Measurements from ENCODE around the gene PALLD. TPM values are rescaled to one million over a fixed set of nuclear protein-coding genes. Genes with fewer than 3 reads are reported as not detected.

Gene PALLD
- total and polyA plus RNA-seq, 2 of the 13 experiments (the other 11 are each of a cell fraction or from before 2014, with no cell fraction given), result 0.50 to 1.5 TPM

DNA sequence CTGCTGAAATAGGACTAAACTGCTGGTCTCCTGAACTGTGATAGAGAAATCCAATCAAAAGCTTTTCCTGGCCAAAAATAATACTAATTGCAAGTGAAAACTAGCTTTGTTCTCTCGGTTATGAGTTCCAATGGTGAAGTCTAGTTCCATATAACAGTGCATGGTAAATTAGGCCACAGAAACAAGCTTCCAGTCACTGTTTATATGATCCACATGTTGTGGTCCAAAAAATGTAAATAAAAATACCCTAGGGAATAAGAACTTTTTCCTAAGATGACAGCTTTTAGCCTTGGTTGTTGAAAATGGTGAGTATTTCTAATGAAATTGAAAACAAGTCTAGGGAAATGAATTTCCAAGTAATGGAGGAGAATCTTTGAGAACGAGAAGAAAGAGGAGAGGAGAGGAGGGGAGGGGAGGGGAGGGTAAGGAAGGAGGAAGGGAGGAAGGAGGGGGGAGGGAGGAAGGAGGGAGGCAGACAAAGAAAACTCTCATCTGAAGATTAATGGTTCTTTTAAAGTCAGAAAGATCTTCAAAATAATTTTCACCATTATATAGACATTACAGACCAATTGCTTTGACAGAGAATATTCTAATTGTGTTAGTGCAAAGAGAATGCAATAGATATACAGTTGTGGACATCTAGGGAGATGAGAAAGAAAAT is 26.1 kb downstream of the PALLD start:
- DNase-seq (ENCODE audit: low spot score) (no peak), FAIRE-seq (no peak), ATAC-seq (no peak)
- no peaks in the 10 kb centered on the region for H3K4me1 ChIP-seq (ENCODE audit: insufficient read depth, low read length)
- in situ Hi-C loops (cut with HindIII; ENCODE audit: extremely low pct_ligation_motif_present, low pct_unique_long_range_greater_than_20kb) (no loop called here), intact Hi-C loops (cut with micrococcal nuclease; ENCODE audit: unreplicated experiment) (no loop called here)
- no peaks in the 10 kb centered on the region for H3K79me2 ChIP-seq (ENCODE audit: insufficient read depth, low read length)
- H3K4me3 ChIP-seq (replicated peaks in 1 of 3; ENCODE audit: insufficient read depth in 1 of 3, low read depth in 2 of 3, low read length in 3 of 3), result no peak overlapping the region
- ChIA-PET POLR2A (no interaction called here), CTCF (ENCODE audit: low intra/inter-chr PET ratio, low total read pairs) (no interaction called here)
- no peak overlapping the region for H2AFZ ChIP-seq (ENCODE audit: low read length)
- BruUV-seq (replicated peaks), result no TSS peak
- no peaks in the 10 kb centered on the region for H4K20me1 ChIP-seq (ENCODE audit: insufficient read depth, low read length)
- TF ChIP-seq, protein P1, sequence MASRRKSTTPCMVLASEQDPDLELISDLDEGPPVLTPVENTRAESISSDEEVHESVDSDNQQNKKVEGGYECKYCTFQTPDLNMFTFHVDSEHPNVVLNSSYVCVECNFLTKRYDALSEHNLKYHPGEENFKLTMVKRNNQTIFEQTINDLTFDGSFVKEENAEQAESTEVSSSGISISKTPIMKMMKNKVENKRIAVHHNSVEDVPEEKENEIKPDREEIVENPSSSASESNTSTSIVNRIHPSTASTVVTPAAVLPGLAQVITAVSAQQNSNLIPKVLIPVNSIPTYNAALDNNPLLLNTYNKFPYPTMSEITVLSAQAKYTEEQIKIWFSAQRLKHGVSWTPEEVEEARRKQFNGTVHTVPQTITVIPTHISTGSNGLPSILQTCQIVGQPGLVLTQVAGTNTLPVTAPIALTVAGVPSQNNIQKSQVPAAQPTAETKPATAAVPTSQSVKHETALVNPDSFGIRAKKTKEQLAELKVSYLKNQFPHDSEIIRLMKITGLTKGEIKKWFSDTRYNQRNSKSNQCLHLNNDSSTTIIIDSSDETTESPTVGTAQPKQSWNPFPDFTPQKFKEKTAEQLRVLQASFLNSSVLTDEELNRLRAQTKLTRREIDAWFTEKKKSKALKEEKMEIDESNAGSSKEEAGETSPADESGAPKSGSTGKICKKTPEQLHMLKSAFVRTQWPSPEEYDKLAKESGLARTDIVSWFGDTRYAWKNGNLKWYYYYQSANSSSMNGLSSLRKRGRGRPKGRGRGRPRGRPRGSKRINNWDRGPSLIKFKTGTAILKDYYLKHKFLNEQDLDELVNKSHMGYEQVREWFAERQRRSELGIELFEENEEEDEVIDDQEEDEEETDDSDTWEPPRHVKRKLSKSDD (CRISPR knock-in tag; IDR thresholded peaks at IDR 0.05; ENCODE audit: low read depth), result no peak
- TF ChIP-seq HNRNPK (IDR thresholded peaks at IDR 0.05; ENCODE audit: low read depth, low read length, poor library complexity, severe bottlenecking), result peak; percentile 76
- H3K36me3 ChIP-seq (replicated peaks in 1 of 2; ENCODE audit: control insufficient read depth in 1 of 2, insufficient read depth in 2 of 2, low read length in 2 of 2), result no peaks in the 10 kb centered on the region
- no peak overlapping the region for H3K27ac ChIP-seq (ENCODE audit: extremely low read length, insufficient read depth, low read length)
- H3K4me2 ChIP-seq (ENCODE audit: low read depth, low read length), result no peak overlapping the region
- no peaks in the 10 kb centered on the region for H3K27me3 ChIP-seq (ENCODE audit: control insufficient read depth in 1 of 2, insufficient read depth in 2 of 2, low read length in 2 of 2)
- no peak overlapping the region for H3K9ac ChIP-seq (ENCODE audit: insufficient read depth, low read depth, low read length)
- WGBS (ENCODE audit: low lambda C conversion rate), result 4% methylated on average over 2 of the region's 2 CpGs
- no peaks in the 10 kb centered on the region for H3K9me3 ChIP-seq (ENCODE audit: low read length)

DNA sequence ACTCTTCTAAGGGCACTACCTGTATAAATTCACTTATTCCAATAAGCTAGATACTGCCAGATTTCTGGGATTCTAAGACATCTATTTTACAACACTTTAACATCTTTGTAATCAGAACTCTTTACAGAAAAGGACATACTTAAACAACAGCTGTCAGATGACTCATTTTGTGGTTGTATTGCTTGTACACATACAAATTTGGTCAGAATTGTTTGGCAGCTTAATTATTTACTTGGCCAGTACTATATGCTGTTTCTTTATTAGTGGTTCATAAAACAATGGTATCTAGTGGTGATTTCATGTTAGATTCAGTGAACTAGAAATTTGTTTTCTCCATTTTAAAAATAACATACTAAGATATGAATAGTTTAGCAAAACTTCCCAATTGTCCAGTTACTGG is 27.2 kb downstream of the PALLD start:
- Histone ChIP-seq H3K27me3 (ENCODE audit: control insufficient read depth in 1 of 2, insufficient read depth in 2 of 2, low read length in 2 of 2) (no peaks in the 10 kb centered on the region), H3K4me3 (replicated peaks in 1 of 3; ENCODE audit: insufficient read depth in 1 of 3, low read depth in 2 of 3, low read length in 3 of 3) (no peak overlapping the region), H3K4me2 (ENCODE audit: low read depth, low read length) (no peak overlapping the region), H4K20me1 (ENCODE audit: insufficient read depth, low read length) (no peaks in the 10 kb centered on the region), H3K9ac (ENCODE audit: insufficient read depth, low read depth, low read length) (no peak overlapping the region), H3K9me3 (ENCODE audit: low read length) (no peaks in the 10 kb centered on the region), H3K36me3 (replicated peaks in 1 of 2; ENCODE audit: control insufficient read depth in 1 of 2, insufficient read depth in 2 of 2, low read length in 2 of 2) (no peaks in the 10 kb centered on the region), H3K27ac (ENCODE audit: extremely low read length, insufficient read depth, low read length) (no peak overlapping the region), H2AFZ (ENCODE audit: low read length) (no peak overlapping the region), H3K4me1 (ENCODE audit: insufficient read depth, low read length) (no peaks in the 10 kb centered on the region), H3K79me2 (ENCODE audit: insufficient read depth, low read length) (no peaks in the 10 kb centered on the region)
- POLR2A ChIA-PET, result no interaction called here
- no TSS peak for BruUV-seq (replicated peaks)
- FAIRE-seq (no peak), DNase-seq (ENCODE audit: low spot score) (no peak), ATAC-seq (no peak)
- in situ Hi-C loops (cut with HindIII; ENCODE audit: extremely low pct_ligation_motif_present, low pct_unique_long_range_greater_than_20kb) (no loop called here), intact Hi-C loops (cut with micrococcal nuclease; ENCODE audit: unreplicated experiment) (no loop called here)
- CTCF ChIA-PET (ENCODE audit: low intra/inter-chr PET ratio, low total read pairs), result no interaction called here
- no peak for TF ChIP-seq NFE2 (CRISPR knock-in tag; IDR thresholded peaks at IDR 0.05)
- no peak for TF ChIP-seq SAFB2 (CRISPR knock-in tag; IDR thresholded peaks at IDR 0.05; ENCODE audit: borderline replicate concordance, low read depth)
- no peak for TF ChIP-seq BORCS8-MEF2B (CRISPR knock-in tag; IDR thresholded peaks at IDR 0.05)
- TF ChIP-seq ZNF296 (CRISPR knock-in tag; conservative IDR thresholded peaks at IDR 0.05), result no peak
- no peak for TF ChIP-seq SETDB1 (CRISPR knock-in tag; IDR thresholded peaks at IDR 0.05; ENCODE audit: borderline replicate concordance)
- no peak for TF ChIP-seq FOXP1 (IDR thresholded peaks at IDR 0.05)
- no peak for TF ChIP-seq FOXP1 (CRISPR knock-in tag; IDR thresholded peaks at IDR 0.05)
- no peak for TF ChIP-seq PHF20 (CRISPR knock-in tag; IDR thresholded peaks at IDR 0.05)
- TF ChIP-seq ZNF101 (CRISPR knock-in tag; IDR thresholded peaks at IDR 0.05; ENCODE audit: borderline replicate concordance, low read depth), result no peak
- TF ChIP-seq HNRNPL (IDR thresholded peaks at IDR 0.05; ENCODE audit: low read depth, low read length), result no peak
- no peak for TF ChIP-seq MEIS2 (CRISPR knock-in tag; IDR thresholded peaks at IDR 0.05)
- no peak for TF ChIP-seq ZNF282 (IDR thresholded peaks at IDR 0.05; ENCODE audit: partially characterized antibody)
- no peak for TF ChIP-seq ZSCAN12 (CRISPR knock-in tag; IDR thresholded peaks at IDR 0.05)
- TF ChIP-seq ZNF232 (CRISPR knock-in tag; IDR thresholded peaks at IDR 0.05; ENCODE audit: borderline replicate concordance), result no peak
- no peak for TF ChIP-seq NAIF1 (CRISPR knock-in tag; IDR thresholded peaks at IDR 0.05; ENCODE audit: borderline replicate concordance)
- TF ChIP-seq ZNF614 (CRISPR knock-in tag; IDR thresholded peaks at IDR 0.05; ENCODE audit: borderline replicate concordance), result no peak
